NCI-H2196 (cell line): ENCODE results near the gene GOLIM4.
"Not testable (repeated sequence)": the region's sequence is repeated elsewhere in the genome, so short reads cannot be mapped to it uniquely, and the experiment has no call there.

Experiments used
- DNase-seq: peaks from one replicate; lab custom pipeline; 2025; ENCODE audit not compliant: unreplicated experiment; lab: John Stamatoyannopoulos, UW

Gene GOLIM4

GRCh38 chr3:168048414-168049330 lies 47.1 kb downstream of the GOLIM4 start:
- DNase-seq = no peak

DNA sequence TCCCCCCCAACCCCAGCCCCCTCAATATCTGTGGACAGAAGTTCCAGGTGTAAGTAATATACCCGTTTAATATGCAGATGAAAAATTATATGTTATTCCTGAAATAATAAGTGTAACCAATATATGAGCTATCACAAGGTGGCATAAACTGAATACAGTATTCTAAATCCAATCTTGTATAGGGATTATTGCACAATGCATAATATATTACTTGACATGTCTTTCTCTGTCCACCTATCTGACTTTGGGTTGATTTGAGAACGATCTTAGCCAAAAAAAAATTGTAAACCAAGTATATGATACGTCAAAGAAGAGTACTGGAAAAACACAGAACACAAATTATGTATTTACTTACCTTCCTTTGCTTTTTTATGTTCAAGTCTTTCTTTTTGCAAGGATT lies 47.8 kb downstream of the GOLIM4 start:
- DNase-seq = no peak

DNA sequence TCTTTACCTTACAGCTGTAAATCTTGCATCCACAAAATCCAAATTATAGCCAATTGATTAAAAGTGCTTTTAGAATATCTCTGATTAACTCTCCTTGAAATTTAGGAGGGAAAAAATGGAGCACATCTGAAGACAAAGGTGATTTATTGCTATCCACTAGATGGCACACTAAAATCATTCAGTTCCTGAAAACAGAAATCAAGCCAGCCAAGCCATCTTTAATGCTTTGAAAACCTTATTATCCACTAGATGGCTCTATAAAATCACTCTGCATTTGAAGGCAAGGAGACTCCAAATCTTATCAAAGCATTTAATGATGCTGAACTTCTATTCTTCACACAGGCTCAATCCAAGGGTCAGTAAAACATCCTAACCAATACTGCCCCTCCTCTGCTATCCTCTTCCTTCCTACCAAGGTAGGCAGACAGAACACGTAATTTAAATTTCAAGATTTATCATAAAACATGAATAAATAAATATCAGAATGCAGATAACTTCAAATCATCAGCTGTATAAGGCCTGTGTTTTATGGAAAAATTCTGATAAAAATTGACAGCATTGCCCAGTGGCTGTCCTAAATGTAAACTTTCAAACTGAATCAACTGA lies 48.4 kb downstream of the GOLIM4 start:
- peak; percentile 92 for DNase-seq

DNA sequence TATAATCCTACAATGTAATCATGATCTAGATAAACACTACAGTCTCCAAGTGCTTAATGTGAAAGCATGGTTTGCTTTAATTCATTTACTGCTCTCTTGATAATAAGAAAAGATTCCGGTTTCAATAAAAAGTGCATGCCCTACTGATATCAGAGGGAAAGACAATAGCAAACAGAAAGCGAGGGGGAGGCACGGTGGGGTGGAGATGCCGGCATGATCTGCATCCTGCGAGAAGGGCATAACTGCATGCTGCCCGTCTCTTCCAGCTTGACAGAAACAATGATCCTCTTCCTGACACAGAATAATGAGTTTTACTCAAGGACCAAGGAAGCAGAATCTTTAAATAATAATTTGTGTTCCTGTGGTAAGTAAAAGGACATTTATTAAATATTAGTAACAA lies 51.7 kb downstream of the GOLIM4 start:
- no peak for DNase-seq

DNA sequence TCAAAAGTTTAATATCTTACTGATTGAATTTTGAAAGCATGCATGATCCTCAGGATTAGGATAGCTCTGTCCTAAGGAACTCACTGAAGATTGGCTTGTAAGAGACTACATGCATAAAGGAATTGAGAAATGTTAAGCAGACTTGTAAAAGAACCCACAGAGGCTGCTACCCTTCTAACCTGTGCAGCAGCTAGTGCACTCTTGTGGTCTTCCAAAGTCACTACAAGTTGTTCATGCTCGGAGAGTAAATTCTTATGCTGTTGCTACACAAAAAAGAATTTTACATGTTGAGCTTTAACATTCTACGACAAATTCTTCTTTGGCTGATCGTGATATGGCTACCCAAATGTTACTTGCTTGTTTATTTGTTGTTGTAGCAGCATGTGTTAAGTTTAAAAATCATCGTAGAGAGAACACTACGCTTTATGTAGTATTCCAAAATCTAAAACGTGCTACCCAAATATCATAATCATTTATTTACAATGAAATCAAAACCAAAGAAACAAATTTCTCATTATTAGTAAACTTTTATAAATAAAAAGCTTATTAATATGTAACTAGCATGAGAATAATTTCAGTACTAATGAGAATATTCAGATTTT lies 55.0 kb downstream of the GOLIM4 start:
- peak; percentile 84 for DNase-seq

GRCh38 chr3:168037020-168037419 lies 58.7 kb downstream of the GOLIM4 start:
- DNase-seq = no peak

DNA sequence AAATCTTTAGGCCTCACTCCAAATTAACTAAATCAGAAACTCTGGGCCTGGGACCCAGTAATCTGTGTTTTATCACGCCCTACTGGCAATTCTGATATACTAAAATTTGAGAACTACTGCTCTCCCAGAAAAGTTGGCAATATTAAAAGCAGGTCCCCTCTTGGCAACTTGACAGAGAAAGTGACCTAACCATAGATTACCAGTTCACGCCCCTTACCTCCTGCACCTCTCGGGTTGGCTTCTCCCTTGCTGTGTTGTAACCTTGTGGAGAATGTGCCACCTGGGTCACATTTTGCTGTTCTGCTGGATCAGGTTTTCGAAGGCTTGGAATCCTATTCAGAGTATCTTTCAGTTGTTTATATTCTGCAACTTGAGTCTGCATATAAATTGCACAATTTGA lies 59.1 kb downstream of the GOLIM4 start:
- DNase-seq = peak; percentile 29

DNA sequence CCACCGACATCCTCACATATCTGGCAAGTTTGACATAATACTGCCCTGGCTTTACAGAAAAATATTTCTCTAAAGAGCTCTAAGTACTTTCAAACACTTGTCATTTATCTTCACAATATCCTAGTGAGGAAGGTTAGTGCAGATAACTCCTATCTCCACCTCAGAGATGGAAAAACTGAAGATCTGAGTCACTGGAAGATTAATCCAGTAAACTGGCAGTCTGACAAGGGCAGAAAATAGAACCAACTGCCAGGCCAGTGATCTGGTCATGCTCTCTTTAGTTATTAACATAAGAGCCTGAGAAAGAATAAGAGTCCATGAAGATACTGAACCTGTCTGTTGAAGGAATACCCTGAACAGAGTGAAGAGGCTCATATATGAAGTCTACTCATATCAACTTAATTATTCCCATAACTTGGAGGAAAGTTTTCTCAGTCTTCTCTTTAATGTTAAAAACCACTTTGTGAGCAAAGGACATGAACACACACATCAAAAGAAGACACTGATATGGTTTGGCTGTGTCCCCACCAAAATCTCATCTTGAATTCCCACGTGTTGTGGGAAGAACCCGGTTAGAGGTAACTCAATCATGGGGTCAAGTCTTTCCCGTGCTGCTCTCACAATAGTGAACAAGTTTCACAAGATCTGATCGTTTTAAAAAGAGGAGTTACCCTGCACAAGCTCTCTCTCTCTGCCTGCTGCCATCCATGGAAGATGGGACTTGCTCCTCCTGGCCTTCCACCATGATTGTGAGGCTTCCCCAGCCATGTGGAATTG lies 61.4 kb downstream of the GOLIM4 start:
- peak; percentile 43 for DNase-seq

- peak; percentile 26 for DNase-seq
Measured at GRCh38 chr3:168030577-168030976, 65.1 kb downstream of the GOLIM4 start.

- no peak for DNase-seq
Measured at GRCh38 chr3:168029705-168030104, 66.0 kb downstream of the GOLIM4 start.

GRCh38 chr3:168028086-168028485 lies 67.6 kb downstream of the GOLIM4 start:
- no peak for DNase-seq

GRCh38 chr3:168026764-168027163 lies 69.0 kb downstream of the GOLIM4 start:
- no peak for DNase-seq

GRCh38 chr3:168025076-168025475 lies 70.6 kb downstream of the GOLIM4 start:
- DNase-seq = no peak

GRCh38 chr3:168024537-168024941 lies 71.2 kb downstream of the GOLIM4 start:
- DNase-seq = peak; percentile 93

- DNase-seq = no peak
Measured at GRCh38 chr3:168021737-168022450, 73.8 kb downstream of the GOLIM4 start.

GRCh38 chr3:168011280-168011679 lies 84.4 kb downstream of the GOLIM4 start:
- DNase-seq = not testable (repeated sequence)

DNA sequence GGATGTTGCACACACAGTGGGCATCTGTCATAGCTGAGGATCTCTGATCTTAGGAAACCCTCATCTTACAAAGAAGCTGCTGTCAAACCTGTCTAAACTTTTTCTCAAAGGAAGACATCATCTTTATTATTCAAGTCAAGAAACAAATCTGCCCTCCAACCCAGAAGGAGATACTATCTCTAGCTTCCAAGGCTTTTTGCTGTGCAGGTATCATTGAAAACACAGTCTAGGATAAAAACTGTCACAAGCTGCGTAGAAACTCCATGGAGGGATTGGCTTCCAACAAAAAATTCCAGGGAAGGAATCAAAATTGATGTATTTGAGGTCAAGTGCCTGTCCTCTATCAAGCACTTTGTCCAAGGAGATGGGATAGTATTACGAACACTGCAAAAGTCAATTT lies 89.1 kb downstream of the GOLIM4 start:
- DNase-seq = no peak

DNA sequence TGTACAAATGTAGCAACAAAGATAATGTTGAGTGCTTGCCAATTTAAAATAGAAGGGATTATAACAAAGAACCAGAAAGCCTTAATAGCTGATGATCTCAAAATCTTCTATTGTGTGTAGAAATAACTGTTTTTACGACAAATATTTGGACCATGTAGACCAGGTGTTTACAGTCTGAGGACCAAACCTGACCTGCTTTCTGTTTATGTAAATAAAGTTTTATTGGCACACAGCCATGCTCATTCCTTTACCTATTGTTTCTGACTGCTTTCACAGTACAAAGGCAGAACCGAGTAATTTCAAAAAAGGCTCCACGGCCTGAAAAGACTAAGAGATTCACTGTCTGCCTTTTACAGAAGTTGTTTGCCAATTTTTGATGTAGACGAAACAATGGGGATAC lies 91.8 kb downstream of the GOLIM4 start:
- DNase-seq = no peak

- peak; percentile 88 for DNase-seq
Measured at GRCh38 chr3:168002786-168003368, 92.8 kb downstream of the GOLIM4 start.

DNA sequence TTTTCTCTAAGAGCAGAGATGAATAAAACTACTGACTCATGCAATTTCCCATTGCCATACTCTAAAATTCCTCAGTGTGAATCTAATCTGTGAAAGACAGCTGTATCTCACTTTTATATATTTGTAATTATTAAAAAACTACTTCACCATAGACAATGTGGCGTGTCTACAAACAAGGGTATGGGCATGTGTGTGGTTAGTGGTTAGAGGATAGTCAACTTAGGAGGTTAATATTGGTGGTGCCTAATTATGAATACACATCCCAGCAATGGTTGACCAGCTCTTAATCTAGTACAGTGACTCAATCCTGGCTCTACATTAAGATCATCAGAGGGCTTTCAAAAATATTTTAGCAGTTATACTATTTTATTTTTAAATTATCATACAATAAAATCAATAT lies 94.5 kb downstream of the GOLIM4 start:
- DNase-seq = no peak
